Hippocampal formation (tissue), 2 donors: ENCODE results near the gene STC2.
"Not testable (repeated sequence)": the region's sequence is repeated elsewhere in the genome, so short reads cannot be mapped to it uniquely, and the experiment has no call there.

ENCODE experiments used
- DNase-seq, 2 donors: peaks; one replicate each; lab custom pipeline; 2025; lab: John Stamatoyannopoulos, UW

STC2 gene, protein sequence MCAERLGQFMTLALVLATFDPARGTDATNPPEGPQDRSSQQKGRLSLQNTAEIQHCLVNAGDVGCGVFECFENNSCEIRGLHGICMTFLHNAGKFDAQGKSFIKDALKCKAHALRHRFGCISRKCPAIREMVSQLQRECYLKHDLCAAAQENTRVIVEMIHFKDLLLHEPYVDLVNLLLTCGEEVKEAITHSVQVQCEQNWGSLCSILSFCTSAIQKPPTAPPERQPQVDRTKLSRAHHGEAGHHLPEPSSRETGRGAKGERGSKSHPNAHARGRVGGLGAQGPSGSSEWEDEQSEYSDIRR

DNA sequence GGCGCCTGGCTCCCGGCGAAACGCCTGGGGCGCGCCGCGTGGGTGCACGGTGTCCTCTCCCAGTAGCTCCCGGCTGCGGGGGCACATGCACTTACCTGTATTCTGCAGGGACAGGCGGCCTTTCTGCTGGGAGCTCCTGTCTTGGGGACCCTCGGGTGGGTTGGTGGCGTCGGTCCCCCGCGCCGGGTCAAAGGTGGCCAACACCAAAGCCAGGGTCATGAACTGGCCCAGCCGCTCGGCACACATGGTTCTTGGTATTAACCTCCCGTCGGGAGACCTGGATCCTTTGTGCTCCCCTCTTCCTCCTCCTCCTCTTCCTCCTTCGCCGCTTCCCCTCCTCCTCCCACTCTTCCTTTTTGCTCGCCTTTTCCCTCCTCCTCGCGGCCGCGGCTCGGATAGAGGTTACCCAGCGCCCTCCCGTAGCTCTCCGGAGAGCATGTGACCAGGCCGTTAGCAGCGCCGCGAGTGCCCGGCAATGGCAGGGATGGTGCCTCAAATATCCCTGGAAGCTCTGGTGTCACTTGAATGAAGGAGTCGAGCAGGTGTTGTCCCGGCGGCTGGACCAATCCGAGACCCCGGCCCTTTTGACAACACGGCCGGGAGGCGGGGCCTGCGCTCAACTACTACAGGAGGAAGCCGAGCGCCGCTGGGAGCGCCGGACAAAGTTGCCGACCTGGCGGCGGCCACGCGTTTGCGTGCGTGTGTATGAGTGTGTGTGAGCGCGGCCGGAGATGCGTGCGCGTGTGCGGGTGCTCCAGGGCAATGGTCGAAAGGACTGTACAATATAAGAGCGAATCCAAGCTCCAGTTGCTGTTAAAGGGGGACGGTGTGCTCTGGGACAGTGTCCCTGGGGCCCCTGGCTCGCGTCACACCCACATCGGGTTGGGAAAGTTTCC lies at the start of gene STC2:
Gene STC2 (minus strand): TSS at position 467 of the 896 bp plus-strand sequence. CDS start 221 bp downstream, at position 246.
- DNase-seq: no peak

DNA sequence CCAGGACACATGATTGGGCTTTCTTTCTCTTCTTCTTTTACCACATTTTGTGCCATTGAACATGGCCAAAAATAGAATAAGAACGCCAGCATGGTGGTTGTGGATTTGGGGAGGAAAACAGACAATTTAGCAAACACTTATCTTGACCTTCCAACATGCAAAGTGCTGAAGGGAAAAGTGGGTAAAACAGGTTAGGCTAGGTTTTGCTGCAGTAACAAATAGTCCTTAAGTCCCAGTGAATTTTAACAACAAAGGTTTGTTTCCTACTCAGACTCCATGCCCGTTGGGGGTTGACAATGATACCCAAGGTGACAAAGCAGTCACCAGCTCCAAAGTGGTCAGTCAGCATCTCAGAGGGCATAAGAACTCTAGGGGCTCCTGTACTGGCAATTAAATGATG lies 43.2 kb upstream of the STC2 start:
- no peak for DNase-seq

DNA sequence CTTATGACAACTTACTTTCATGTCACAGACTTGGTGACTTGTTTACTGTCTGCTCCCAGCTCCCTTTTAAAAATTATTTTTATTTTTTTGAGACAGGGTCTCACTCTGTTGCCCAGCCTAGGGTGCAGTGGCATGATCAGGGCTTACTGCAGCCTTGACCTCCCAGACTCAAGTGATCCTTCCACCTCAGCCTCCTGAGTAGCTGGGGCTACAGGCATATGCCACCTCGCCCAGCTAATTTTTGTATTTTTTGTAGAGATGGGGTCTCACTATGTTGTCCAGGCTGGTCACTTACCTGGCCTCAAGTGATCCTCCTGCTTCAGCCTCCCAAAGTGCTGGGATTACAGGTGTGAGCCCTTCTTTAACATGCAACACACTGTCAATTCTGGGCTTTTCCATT lies 35.2 kb upstream of the STC2 start:
- DNase-seq: not testable (repeated sequence)

DNA sequence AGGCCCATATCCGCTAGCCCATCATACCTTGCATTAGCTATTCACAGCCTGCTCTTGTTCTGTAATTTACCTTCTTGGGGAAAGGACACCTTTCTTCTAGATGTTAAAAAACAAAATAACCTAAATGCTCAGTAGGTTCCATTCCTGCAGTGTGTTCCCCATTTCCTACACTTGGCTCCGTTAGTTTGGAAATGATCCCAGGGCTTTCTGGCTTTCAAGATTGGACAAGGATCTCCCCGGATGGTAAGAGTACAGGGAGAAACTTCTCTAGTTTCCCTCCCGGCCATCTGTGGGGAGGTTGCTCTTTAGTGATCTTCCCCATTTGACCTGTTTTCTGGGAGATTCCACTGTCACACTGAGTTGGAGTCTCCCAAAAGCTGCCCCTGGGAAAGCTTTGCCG lies 27.3 kb upstream of the STC2 start:
- DNase-seq: no peak

DNA sequence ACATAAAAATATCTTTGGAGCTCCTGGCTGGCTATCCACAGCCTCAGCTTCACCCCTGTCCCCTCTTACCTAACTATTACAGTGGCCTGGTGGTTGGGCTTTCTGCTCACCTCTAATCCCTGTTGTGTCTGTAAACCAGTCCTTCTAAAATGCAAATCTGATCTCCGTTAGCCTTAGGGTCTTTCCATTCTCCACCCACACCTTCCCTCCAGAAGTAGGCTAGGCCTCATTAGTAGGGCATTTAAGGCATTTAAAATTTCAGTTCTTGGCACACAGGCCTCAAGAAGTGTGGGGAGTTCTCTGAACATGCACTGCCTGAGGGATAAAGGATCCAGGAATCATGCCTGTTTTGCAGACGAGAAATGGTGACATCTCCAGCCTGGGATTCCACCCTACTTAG lies 26.4 kb upstream of the STC2 start:
- DNase-seq: no peak

DNA sequence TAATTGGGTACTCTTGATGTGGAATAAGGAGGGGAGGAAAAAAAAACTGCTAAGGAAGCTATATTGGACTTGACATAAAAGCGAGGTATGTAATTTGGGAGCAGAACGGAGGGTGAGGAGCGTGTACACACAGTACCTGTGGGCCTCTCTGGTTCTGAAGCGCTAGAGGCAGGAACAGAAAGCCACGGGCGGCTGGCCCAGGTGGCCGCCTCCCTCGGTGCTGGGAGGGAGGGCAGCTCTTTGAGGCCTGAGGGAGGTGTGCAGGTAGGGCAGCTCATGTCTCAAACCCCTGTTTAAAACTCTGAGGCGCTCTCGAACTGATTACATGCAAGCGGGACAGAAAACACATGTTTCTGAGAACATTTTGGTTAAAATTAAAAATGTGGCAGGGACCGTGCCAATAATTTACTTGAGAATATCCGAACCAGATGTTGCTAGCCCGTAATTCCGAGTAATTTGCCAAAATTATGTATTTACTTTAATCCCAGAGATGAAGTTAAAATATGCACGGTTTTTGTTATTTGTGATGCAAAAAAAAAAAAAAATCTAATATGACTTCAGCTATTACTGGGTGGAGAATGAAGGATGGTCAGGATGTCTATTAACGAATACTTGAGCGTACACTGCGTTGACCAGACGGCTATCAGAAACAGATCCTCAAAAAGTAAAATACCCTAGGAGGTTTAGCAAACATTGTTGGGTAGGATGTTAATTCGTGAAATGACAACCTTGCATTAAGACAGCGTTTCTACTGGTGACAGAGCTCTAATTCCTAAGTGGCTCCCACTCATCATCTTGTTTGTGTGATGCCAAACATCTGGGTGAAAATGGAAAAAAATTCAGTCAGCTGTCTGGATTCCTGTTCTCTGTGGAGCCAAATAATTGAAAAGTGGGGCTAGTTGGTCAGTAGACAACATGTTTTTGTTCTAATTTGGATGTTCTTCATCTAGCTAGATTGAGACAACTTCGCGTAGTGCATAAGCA lies 24.4 kb upstream of the STC2 start:
- DNase-seq: no peak

DNA sequence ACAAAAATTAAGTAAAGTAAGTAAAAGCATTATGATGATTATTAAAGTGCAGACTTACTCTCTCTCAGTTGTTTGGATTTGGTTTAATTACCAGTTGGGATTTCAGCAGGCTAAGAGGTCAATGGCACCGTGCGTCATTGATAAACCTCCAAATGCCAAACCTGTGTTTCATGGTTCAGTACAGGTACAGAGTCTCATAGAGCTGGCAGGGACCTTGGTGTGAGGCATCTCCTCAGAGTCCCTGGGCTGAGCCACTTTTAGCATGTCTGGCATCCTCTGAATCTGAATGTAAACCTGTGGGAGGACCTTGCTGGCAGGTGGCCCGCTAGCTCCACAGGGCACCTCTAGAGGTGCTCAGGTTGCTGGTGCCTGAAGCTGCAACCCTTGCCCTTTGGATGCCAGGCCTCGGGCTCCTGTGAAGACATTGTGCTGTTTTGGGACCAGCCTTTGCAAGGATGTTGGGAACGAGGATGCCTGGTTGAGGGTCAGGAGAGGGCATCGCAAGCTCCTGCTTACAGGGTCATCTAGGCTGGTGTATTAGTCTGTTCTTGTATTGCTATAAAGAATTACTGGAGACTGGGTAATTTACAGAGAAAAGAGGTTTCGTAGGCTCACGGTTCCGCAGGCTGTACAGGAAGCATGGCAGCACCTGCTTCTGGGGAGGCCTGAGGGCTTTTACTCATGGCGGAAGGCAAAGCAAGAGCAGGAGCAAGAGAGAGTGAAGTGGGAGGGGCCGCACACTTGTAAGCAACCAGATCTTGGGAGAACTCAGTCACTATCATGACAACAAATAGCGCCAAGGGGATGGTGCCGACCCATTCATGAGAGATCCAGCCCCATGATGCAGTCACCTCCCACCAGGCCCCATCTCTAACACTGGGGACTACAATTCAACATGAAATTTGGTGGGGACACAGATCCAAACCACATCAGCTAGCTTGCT lies 14.9 kb upstream of the STC2 start:
- DNase-seq: no peak

DNA sequence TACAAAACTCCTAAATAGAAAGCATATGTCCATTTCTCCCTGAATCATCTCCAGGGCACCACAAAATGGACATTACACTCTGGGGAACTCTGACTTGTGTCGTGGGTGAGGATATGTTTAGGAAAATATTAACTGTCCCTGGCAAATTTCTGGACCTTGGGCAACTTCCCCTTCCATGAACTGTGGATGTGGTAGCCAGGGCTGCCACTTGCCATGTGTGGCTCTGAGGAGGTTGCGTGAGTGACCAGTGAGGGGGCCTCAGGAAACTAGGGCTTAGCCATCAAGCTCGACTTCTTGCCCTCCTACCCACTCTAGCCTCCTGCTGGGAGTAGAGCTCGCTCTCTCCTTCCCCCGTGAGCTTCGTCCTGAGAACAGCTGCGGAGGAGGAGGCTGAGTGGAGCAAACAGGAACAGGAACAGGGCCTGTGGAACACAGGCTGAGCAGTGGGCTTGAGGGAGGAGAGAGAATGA lies 13.8 kb upstream of the STC2 start:
- DNase-seq: no peak

DNA sequence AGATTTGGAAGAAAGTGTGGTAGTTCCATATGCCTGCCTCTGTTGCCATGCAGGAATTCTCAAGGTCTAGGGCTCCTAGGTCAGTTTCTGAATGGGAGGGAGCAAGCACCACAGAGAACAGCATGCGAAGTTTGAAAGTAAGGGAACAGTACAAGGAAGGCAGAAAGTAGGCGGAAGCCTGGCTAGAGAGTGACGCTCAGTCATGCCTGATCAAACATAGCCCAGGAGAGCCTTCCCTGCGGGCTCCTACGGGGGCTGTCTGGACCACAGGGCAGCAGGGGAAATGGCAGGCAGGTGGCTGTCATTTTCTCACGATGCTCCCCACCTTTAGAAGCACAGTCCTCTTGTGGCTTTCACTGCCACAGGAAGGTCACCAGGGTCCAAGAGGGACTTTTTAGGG lies 12.8 kb upstream of the STC2 start:
- no peak for DNase-seq

DNA sequence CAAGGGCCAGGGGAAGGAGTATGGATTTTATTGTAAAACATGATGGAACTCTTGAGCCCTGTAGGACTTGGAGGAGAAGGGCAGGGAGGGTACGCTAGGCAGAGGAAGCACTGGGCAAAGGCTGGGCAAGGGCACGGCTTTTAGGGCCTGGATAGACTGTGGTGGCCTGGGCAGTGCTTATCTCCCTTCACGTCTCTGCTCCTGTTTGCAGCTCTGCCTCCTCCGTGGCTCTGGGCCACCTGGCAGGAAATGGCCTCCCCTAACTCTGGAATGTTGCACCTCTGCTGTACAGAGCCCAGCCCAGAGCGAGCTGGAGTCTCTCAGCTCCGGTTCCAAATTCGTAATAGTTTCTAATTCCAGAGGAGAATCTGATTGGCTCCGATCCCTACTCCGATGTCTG lies 12.2 kb upstream of the STC2 start:
- no peak for DNase-seq

DNA sequence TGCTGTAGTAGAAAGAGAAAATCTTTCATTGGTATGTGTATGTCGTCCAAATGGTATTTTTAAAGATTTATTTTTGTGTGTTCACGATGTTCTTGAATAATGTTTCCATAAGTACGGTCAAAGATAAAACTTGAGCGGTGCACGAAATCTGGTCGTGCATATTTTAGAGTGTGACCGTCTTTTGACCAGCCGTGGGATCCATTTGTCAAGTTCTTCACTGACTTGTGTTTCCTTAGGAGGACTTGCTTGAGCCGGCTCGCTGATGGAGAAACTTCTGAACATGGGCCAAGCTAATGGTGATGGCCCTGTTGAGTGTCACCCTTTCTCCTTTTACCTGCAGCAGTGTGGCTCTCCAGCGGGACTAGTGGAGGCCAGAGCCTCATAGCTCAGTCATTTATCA lies 11.1 kb upstream of the STC2 start:
- DNase-seq: no peak

DNA sequence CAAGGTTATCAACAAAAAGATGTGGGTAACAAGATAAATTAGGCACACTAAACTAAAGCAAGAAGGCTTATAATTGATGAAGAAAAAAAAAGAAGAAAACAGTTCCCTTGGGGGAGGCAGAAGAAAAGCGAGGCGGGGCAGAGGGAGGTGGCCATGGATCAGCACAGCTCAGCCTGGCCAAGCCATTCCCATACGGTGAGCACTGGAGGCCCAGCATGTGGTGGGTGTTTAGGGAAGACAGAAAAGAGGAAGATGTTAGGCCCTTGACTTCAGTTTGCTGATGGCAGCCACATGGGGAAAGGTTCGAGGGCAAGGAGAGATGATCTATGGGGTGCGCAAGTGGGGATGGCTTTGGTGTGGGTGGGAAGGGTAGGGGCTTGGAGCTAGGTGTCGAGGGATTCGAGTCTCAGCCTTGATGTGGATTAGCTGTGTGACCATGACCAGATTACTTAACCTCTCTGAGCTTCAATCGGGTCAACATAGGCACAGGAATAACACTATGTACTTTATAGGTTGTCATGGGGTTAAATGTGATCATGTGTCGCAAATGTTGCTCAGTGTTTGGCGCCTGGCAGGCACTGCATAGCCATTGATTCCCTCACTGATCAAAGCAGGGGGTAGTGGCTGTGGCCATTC lies 10.3 kb upstream of the STC2 start:
- no peak for DNase-seq

DNA sequence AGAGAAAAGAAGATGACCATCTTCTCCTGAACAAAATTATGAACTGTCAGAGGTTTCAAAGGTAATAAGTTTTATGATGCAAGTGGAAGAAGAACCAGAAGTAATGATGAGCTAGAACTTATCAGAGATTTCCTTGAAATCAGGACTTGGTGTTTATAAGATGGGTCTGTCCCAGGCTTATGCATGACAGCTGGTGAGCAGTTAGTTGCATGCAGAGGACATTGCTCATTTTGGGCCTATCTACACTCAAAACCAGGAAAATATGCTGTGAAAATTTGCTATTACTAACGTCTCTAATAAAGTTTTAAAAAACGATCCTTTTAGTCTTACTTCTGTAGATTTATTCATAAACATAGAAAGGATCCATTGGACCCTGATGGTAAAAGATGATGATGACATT lies 6.6 kb upstream of the STC2 start:
- DNase-seq: no peak

DNA sequence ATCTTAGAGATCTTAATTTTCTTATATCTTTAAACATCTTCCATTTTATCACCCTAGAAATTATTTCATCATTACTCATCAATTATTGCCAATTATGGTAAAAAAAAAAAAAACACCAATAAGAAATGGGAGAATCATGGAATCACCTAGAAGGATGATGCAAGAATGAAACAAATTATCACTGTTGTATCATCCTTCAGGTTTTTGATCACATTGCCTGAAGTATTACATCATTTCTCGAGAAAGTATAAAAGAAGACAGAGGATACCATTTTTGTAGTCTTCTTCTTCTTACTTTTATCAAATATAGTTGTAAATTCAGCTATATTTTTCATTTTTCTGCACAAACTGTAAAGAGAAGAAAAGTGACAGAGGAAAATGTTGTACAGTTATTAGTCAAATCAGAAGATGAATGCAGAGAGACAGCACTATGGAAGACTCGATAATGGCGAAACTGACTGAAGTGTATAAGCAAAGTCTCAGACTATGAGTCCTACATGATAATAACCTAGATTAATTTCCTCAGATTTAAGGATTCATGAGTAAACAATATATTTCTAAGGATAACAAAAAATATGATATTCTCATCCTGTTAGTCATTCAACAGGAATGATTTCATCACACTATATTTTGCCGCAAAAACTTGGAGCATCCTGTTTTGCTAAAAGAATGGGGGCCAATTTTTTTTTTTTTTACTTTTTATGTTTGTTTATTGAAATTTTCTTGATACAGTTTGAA lies 5.9 kb upstream of the STC2 start:
- DNase-seq: no peak

DNA sequence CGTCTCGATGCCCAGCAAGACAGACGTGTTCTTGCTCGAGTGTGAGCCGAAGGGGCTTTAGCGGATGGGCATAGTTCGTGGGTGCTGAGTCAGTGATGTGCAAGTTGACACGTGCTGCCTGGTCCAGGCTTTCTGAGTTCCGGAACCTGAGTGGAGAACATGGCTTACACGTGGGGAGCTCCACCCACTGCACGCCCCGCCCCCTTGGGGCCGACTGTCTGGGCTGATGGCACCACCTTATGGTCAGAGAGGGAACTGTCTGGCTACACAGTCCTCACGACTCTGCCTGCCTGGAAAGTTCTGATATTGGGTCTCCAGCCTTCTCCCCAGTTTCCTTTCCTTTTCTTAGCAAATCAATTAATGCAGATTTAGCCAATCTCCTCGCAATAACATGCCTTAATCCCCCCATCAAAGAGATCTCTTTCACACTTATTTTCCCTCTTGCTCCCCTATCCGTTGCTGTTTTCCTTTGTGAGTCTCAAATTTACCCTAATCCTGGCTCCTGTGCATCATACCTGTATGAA lies 3.8 kb upstream of the STC2 start:
- peak; percentile 31 to 70 for DNase-seq

DNA sequence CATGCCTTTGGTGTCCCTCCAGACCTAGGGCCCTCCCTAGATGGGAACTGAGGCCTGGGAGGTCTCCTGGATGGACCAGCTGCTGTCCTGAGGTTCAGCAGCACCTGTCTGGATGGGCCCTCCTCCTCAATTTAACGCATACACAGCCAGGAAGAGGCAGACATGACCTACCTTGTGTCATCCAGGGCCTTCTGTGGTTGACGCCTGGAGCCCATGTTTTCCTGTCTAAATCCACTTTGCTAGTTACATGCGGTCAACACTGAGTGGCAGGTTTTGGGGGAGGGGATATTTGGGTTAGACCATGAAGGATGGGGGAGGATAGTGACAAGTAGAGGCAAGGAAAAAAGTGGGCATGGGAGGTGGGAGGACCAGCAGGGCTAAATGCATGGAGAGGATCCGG lies 3.1 kb upstream of the STC2 start:
- DNase-seq: no peak

DNA sequence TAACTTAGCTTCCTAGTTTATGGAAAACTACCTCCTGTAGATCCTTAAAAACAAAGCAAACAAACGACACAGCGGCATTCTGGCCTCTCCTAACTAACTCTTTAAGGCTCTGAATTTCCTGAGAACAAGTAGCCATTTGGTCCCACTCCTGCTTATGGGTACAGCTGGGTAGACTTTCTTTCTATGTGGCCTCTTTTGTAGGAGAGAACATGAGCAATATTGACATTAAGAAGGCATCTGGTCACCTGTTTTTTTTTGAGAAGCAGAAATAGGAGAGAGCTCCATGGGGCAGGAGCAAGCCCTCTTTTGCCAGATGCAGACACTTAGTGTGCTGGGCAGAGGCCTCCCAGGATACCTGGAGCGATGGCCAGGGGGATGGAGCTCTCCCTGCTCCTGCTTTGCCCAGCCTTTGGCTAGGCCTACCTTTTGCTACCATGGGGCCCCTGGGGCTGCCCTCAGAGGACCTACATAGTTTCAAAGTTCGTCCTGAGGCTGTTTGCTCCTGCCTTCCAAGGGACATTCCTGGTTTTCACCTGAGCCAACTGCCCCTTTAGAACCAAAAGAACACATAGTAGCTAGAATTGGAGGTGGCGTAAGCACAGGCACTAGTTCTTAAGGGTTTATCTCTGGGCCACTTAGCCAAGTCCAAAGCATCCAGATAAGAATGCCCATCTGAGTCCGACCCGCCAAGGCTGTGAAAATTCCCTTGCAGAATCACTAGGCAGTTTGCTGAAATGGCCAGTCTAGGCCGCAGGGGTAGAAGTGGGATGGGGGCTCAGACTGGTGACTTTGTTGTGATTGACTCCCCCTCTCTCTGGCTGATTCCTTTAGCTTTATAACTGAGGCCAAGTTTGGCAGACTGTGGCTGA lies 2.4 kb upstream of the STC2 start:
- no peak for DNase-seq
